ENCODE measurements around the gene TMEM176B. TPM values are rescaled to one million over a fixed set of nuclear protein-coding genes. Genes with fewer than 3 reads are reported as not detected.

TMEM176B gene
- total RNA-seq, 2 donors from 2014 or later: 4.5 to 14.5 TPM

DNA sequence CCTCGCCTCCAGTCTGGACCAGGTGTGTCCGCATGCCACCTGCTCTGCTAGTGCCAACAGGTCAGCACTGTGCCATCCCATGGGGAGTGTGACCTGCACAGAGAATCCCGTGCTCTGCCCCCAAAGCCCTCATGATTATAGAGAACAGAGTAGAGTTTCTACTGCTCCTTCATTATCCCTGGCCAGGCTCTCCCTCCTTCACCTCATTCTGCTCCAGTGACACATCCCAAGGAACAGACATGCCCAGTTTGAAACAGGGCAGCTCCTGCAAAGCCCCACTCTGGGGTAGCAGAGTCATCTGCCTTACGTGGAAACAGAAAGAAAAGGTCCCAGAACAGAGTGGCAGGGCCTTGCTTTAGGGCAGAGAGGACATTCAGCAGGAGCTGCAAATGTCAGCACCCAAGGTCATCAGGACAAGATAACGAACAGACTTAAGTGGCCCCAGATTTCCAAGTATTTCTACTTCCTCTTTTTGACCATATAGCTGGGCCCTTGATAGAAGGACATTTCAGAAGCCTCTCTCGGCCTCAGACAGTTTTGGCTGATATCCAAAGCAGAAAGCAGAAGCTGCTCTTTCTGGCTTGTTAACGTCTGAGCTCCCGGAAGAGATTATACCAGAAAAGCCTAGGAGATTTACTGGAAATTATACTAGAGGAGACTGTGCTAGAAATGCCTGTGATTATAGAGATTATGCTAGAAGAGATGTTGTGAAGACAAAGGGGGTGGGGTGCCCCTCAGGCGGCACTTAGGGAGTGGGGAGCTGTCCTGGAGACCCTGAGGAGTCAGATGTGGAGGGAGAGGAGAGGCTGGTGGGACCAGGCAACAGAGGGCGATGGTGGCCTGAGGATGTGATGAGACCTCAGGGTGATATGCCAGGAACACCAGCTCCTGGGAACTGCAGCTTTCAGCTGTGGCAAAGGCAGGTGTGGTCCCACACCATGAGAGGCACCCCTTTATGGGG, 12.6 kb downstream of the TMEM176B start:
- DNase-seq (ENCODE audit: low spot score): no peak
- intact Hi-C loops (cut with DNase I): no loop called here
- H3K9me3 ChIP-seq: no peaks in the 10 kb centered on the region
- H3K27ac ChIP-seq: peak overlapping the region; percentile 3 to 18
- WGBS: 44% methylated on average over 10 of the region's 10 CpGs
- H3K36me3 ChIP-seq: no peaks in the 10 kb centered on the region
- H3K4me3 ChIP-seq: no peak overlapping the region
- no peaks in the 10 kb centered on the region for H3K27me3 ChIP-seq (replicated peaks; ENCODE audit: insufficient read depth)
- no peaks in the 10 kb centered on the region for H3K4me1 ChIP-seq (replicated peaks)
- TF ChIP-seq POLR2AphosphoS5 (IDR thresholded peaks at IDR 0.05) (no peak), POLR2A (IDR thresholded peaks at IDR 0.05) (no peak)
- TF ChIP-seq, protein P1, sequence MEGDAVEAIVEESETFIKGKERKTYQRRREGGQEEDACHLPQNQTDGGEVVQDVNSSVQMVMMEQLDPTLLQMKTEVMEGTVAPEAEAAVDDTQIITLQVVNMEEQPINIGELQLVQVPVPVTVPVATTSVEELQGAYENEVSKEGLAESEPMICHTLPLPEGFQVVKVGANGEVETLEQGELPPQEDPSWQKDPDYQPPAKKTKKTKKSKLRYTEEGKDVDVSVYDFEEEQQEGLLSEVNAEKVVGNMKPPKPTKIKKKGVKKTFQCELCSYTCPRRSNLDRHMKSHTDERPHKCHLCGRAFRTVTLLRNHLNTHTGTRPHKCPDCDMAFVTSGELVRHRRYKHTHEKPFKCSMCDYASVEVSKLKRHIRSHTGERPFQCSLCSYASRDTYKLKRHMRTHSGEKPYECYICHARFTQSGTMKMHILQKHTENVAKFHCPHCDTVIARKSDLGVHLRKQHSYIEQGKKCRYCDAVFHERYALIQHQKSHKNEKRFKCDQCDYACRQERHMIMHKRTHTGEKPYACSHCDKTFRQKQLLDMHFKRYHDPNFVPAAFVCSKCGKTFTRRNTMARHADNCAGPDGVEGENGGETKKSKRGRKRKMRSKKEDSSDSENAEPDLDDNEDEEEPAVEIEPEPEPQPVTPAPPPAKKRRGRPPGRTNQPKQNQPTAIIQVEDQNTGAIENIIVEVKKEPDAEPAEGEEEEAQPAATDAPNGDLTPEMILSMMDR (IDR thresholded peaks at IDR 0.05): no peak

DNA sequence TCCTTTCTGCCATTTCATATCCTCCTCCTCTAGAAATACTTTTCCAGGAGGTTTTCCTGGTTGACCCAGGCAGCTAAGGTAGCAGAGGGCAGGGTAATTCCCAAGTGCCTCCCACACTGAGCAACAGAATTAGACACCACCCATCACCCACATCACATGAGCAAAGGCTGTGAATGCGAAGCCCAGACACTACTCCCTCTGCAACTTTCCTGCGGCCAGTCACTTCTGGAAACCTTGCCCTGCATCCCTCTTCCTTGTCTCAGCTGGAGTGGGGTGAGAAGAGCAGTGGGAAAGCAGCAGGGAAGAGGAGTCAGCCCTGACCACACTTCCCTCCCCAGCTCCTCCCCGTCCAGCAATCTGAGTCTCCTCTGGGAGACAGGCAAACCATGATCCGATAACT, 15.2 kb downstream of the TMEM176B start:
- 95% methylated on average over 4 of the region's 4 CpGs for WGBS
- no peaks in the 10 kb centered on the region for H3K27me3 ChIP-seq (replicated peaks; ENCODE audit: insufficient read depth)
- intact Hi-C loops (cut with DNase I): no loop called here
- no peak overlapping the region for H3K27ac ChIP-seq
- no peak for DNase-seq (ENCODE audit: low spot score)
- H3K4me3 ChIP-seq: no peak overlapping the region
- no peaks in the 10 kb centered on the region for H3K4me1 ChIP-seq (replicated peaks)
- no peaks in the 10 kb centered on the region for H3K36me3 ChIP-seq
- TF ChIP-seq POLR2A (IDR thresholded peaks at IDR 0.05) (no peak), POLR2AphosphoS5 (IDR thresholded peaks at IDR 0.05) (no peak)
- TF ChIP-seq, protein P1 (IDR thresholded peaks at IDR 0.05): no peak
- no peaks in the 10 kb centered on the region for H3K9me3 ChIP-seq

GRCh38 chr7:150784120-150784736, 15.9 kb downstream of the TMEM176B start:
- WGBS: 50% methylated on average over 9 of the region's 9 CpGs
- Histone ChIP-seq H3K9me3 (no peaks in the 10 kb centered on the region), H3K4me3 (no peak overlapping the region), H3K36me3 (no peaks in the 10 kb centered on the region), H3K27me3 (replicated peaks; ENCODE audit: insufficient read depth) (no peaks in the 10 kb centered on the region), H3K4me1 (replicated peaks) (no peaks in the 10 kb centered on the region), H3K27ac (no peak overlapping the region)
- no peak for DNase-seq (ENCODE audit: low spot score)
- TF ChIP-seq POLR2AphosphoS5 (IDR thresholded peaks at IDR 0.05) (no peak), POLR2A (IDR thresholded peaks at IDR 0.05) (no peak)
- TF ChIP-seq, protein P1 (IDR thresholded peaks at IDR 0.05): no peak
- intact Hi-C loops (cut with DNase I): no loop called here

DNA sequence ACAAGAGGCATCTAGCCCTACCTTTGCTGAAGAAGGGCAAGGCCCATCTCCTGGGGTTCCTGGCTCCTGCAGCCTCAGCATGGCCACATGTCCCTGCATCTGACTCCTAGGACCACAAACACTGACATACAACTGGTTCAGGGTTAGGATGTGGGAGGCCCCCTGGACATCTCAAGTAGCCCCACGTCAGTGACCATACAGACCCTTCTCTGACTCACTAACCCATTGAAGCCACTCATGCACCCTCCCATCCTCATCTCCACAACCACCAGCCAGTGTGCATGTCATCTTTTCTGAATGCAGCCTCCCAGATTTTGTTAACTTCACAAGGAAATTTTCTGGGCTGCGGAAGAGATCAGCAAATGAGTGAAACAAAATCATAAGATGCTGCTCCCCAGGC, 18.2 kb downstream of the TMEM176B start:
- no peak overlapping the region for H3K4me3 ChIP-seq
- H3K27ac ChIP-seq: no peak overlapping the region
- H3K4me1 ChIP-seq (replicated peaks): no peaks in the 10 kb centered on the region
- H3K9me3 ChIP-seq: no peaks in the 10 kb centered on the region
- intact Hi-C loops (cut with DNase I): no loop called here
- no peaks in the 10 kb centered on the region for H3K36me3 ChIP-seq
- no peak for DNase-seq (ENCODE audit: low spot score)
- no peaks in the 10 kb centered on the region for H3K27me3 ChIP-seq (replicated peaks; ENCODE audit: insufficient read depth)
- TF ChIP-seq POLR2A (IDR thresholded peaks at IDR 0.05): no peak
- TF ChIP-seq, protein P1 (IDR thresholded peaks at IDR 0.05): no peak
- no peak for TF ChIP-seq POLR2AphosphoS5 (IDR thresholded peaks at IDR 0.05)
- 98% methylated on average over 2 of the region's 2 CpGs for WGBS
